HG02678 (cell line): ENCODE results near the gene EPHA1.

Experiments used
- ATAC-seq: cut with Tn5 transposase; IDR thresholded peaks from one replicate; pipeline ENCODE4 v1.9.1; 2021; ENCODE audit warnings: mild to moderate bottlenecking, moderate library complexity; ENCODE audit not compliant: unreplicated experiment

Gene EPHA1

DNA sequence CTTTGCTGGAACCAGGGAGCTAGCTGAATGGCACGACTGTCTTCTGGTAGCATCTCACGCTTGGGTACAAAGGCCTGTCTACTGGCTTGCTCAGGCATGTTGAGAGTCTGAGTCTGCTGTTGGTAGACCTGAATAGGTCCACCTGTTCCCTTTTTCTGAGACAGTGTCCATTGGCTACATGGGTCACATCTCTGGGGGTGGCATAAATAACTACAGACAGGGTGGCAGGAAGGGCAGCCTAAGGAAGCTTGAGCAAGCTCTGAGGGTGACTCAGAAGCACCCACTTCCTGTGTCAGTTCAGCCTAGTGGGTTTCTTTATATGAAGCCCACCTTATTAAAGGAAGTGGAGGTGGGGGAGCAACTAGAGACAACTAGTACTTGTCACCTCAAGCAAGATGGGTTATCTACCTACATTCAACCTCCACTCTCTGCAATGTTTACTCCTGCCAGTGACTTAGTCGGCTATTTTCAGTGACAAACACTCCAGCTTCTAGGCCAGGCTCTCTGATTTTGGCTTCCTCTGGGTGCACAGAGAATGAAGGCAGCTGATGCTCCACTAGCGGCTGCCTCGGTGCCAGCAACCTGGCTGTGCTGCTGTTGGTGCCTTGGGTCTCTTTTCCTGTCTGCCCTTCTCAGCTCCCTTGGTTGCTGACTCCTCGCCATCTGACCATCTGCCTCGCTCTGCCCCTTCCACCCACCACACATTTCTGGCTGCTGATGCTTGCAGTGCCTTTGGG, 33.2 kb downstream of the EPHA1 start:
- no peak for ATAC-seq

DNA sequence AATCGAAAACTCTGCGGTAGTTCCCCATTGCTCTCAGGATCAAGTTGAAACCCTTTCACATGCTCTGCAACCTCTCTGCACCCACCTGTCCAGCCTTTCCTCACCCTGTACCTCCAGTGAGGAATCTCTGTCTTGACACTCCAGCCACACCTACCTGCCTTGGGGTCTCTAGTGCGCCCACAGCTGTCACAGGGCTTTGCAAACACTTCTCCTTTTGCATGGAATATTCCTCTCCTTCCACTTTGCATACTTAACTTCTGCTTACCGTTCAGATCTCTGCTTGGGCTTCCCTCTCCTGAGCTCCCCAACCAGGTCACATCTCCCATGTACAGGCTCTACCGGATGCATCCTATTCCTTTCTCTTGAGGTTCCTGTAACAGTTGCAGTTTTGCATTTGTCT, 34.1 kb downstream of the EPHA1 start:
- ATAC-seq: no peak

GRCh38 chr7:143373255-143373794, 35.3 kb downstream of the EPHA1 start:
- ATAC-seq: no peak

DNA sequence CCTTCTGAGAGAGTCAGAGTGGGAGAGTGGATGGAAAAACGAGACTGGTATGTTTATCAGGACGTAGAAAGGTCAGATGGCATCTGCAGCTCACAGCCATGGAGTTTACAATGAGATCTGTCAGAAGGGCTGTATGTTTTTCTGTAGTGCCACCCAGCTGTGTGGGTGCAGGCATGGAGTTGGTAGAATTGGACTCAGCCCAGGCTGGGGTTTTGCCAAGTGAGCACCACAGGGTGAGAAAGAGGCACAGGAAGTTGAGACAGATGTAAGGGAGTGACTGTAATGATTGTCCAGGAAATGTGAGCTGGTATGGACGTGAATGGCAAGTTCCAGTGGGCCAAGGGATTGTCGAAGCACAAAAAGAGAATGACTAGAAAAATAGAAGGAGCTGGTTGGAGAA, 36.6 kb downstream of the EPHA1 start:
- no peak for ATAC-seq

GRCh38 chr7:143369678-143370651, 38.7 kb downstream of the EPHA1 start:
- ATAC-seq: no peak

DNA sequence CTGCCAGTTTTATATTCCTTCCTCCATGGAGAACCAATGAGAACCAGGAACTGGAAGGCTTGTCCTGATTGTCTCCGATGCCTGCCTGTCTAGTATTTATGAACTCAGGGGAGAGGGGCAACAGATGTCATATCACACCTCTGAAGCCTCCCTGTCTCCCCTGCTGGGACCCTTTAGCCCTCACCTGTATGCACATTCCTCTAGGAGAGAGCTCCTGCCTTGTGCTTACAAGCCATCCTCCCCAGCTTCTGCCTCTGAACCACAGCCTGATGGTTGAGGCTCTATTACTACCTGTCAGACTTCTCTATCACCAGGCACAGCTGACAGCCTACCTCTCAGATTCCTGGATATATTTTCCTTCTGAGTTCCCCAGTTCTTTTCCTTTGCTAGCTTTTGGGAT, 40.3 kb downstream of the EPHA1 start:
- no peak for ATAC-seq

- ATAC-seq: no peak
These were observed 40.7 kb downstream of the EPHA1 start for GRCh38 chr7:143367972-143368371.

DNA sequence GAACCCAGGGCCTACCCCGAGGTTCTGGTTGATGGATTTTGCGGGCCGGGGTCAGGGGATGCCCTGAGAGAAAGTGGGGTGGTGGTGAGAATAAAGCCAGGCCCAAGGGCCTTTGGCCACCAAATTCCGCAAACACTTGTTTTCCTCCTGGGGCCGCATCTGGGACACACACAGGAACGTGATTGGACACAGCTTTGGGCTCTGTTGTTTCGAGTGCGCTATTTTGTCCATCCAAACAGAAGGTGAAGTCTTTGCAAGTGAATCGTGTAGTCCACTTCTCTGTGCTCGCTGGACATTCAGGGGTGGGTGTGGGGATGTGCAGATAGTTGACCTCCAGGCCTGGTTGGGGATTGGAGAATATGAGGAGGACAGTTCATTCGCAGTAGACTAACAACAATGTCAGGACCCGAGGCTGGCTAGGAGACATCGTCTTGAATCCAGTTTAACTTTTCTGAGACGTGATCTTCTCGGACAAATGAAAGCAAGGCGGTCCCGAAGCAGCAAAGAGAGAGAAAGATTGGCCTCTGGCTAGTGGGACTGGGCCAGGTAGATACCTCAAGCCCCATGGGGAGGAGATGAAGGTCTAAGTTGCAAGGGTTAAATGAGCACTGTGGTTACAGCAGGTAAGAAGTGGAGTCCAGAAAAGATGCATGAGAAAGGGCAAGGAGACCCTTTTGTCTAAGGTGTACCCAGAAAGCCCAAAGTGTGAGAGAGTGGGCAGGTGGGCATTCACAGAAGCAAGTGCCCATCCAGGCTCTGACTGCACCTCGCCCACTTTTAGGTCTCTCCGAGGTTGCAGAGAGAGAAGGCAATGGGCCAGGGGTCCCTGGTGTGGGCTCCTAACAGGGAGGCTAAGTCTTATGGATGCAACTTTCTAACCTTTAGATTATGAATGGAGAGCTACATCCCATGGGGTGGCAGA, 45.4 kb downstream of the EPHA1 start:
- no peak for ATAC-seq

DNA sequence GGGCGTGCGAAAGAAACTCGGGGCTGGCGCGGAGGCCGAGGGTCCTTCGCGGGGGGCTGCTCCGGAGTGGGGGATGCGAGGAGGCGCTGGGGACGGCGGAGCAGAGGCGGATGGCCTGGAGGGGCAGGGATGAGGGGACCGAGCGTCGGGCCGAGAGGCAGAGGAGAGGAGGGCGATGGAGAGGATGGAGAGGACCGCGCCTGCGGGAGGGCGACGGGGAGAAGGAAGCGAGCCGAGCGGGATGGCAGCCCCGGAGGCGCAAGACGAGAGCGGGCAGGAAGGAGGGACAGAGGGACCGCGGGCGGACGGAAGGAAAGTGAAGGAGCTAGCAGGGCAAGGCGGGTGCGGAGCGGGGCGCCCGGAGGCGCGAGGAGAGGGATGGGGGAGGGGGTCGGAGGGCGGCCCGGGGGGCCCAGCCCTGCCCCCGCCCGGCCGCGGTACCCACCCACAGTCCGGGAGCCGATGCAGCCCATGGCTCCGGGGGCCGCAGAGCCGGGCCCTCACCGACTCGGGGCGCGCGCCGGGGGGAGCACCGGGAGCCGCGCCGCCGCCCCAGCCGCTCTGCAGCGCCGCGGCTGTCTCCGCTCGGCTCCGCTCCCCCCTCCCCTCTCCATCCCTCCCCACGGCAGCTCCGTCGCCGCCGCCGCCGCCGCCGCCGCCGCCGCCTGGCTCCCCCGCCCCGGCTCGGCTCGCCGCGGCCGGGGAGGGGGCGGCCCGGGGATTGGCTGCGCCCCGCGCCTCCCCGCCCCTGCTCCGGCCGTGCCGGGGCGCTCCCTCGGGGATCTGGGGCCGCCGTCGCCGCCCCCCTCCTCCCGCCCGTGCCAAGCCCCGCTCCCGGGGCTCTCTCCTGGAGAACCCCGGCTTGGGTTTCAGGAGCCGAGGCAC, 46.3 kb downstream of the EPHA1 start, which contains the start of gene FAM131B:
FAM131B (minus strand) TSS at position 583 of the 885 bp plus-strand sequence; CDS start at position 473, 110 bp downstream.
- no peak for ATAC-seq

GRCh38 chr7:143361552-143362130, 47.0 kb downstream of the EPHA1 start:
- no peak for ATAC-seq

DNA sequence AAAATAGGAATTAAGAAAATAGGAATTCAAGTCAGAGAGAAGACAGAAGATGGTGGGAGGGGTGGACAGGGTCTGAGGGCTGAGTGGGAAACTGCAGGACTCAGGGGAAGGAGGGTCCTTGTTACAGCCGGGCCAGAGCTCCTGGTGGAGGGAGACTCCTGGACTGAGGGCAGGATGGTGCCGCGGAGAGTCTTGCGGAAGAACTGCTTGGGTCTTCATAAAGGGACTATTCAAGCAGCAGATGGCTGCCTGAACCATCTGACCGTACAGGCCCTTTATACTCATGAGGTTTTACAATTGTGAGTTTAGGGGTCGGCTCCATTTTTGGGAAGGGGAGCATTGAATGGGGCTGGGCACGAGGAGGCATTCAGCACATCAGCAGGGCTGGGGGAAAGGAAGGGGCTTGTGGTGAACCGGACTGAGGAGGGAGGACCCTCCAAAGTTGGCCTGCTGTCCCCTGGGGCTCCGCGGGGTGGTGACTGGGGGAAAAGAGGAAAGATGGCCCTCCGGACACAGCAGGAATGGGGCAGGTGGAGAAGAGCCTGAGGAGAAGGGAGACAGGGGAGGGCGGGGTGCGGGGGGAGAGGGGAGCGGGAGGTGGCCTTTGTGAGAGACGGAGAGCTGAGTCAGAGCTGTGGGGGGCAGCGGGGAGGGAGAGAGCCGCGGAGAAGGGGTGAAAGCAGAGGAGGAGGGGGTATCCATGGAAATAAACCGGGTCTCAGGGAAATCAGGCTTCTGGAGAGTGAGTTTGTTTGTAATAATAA, 47.7 kb downstream of the EPHA1 start:
- no peak for ATAC-seq

DNA sequence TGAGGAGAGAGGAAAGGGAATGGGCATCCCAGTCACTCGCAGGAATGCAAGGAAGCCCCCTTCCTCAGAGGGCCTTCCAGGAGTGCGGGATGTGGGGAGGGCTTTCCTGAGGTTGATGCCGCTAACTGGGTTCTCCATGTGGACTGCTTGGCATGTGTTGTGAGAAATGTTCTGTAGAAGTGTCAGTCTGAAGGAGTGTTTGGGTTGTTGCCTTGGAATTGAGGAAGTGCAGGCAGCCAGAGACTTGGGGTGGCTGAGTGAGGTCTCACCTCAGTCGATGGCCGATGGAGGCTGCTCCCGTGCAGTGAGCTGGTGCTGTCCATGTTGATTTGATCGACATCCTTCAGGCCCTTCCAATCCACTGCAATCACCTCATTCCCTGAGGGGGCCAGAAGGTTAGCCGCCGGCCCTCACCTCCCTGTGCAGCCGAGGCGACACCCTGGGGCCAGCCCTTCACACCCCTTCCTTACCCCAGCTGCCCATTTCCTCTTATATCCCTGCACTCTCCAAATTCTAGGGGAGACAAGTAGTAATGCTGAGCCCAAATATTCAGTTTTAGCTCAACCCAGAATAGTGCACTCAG, 48.8 kb downstream of the EPHA1 start:
- no peak for ATAC-seq

GRCh38 chr7:143358626-143359025, 50.0 kb downstream of the EPHA1 start:
- no peak for ATAC-seq

DNA sequence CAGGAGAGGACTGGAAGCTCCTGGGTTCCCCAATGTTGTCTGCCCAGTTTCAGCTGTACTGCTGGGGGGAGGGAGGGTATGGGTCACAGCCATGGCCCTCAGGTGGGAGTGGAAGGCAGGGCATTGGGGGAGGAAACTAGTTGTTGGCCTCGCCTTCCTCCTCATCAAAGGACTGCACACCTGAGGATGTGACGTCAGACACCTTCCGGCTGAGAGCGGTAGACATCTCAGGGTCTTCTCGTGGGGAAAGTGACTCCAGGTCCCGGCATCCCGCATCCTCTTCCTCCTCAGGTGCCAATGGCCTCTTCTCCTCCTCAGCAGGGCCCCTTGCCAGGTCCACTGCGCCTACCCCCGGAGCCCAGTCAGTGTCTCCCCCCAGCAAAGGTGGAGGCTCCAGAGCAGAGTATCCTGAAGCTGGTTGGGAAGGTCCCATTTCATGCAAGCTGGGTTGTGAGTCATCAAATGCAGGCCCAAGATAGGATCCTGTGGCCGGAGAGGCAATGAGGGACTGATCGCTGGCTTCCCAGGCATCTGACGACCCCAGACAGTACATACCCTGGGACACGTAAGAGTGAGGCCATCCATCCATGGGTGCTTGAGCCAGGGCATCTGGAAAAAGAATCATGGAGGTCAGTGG, 52.1 kb downstream of the EPHA1 start:
- no peak for ATAC-seq

- ATAC-seq: no peak
These were observed 52.9 kb downstream of the EPHA1 start for GRCh38 chr7:143355450-143356385.

DNA sequence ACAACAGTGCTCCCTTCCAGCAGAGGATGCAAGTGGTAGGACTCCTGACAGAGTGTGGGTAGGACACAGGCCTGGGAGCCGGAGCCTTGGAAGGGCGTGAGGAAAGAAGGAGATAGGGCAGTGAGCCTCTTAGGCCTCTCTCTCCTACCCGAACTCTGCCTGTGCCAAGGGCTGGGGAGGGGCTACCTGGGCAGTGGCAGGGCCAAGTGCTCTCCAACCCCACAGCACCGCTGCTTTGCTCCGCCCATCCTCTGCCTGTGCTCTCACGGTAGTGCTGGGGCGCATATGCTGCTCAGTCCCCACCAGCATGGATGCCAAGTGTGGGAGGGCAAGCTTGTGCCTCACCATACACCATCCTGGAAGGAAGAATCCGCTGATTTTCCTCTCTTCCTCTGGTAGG, 53.7 kb downstream of the EPHA1 start:
- no peak for ATAC-seq

DNA sequence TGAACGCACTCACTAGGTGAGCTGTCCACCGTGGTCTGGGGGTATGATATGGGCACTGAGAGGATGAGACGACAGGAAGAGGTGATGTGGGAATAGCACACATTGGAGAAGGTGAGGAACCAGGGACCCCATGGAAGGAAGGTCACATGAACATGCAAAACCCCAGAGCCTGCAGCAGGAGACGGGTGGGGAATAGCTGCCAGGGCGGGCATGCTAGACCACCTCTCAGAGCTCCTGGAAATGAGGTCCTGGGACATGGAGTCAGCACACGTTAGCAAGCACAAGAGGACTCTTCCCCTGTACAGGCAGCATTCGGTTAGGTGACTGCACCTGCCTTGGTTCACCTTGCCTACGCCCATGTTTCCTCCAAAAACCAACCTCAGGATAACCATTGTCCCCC, 54.3 kb downstream of the EPHA1 start:
- ATAC-seq: no peak
